ENCODE data around the gene SLC35F3.
"Not testable (repeated sequence)": the region's sequence is repeated elsewhere in the genome, so short reads cannot be mapped to it uniquely, and the experiment has no call there.

The SLC35F3 gene

GRCh38 chr1:233904633-233905415 is at the start of gene SLC35F3:
Gene SLC35F3 (plus strand): TSS chr1:233904676.
- no peak for DNase-seq

GRCh38 chr1:233859446-233859845 is 45.0 kb upstream of the SLC35F3 start:
- DNase-seq, result no peak

- DNase-seq, result no peak
Measured at GRCh38 chr1:233863901-233864545, 40.5 kb upstream of the SLC35F3 start.

GRCh38 chr1:233864578-233864977 is 39.9 kb upstream of the SLC35F3 start:
- DNase-seq, result no peak

GRCh38 chr1:233865216-233865615 is 39.3 kb upstream of the SLC35F3 start:
- no peak for DNase-seq

DNA sequence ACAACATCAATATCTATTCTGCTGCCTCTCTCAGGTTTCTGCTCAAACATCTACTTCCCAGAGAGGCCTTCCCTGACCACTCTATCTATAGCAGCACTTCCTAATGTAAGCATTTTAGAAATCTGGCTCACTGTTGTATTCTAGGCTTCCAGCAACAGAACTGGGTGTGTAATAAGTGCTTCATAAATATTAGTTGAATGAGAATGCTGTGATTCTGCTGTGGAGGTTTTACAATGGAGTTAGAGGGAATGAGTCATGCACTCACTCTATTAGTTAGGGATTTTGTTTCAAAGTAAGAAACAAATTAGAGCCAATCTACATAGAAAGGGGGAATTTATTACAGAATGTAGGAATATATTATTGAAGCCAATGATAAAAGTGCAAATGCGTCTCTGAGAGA is 38.6 kb upstream of the SLC35F3 start:
- no peak for DNase-seq

DNA sequence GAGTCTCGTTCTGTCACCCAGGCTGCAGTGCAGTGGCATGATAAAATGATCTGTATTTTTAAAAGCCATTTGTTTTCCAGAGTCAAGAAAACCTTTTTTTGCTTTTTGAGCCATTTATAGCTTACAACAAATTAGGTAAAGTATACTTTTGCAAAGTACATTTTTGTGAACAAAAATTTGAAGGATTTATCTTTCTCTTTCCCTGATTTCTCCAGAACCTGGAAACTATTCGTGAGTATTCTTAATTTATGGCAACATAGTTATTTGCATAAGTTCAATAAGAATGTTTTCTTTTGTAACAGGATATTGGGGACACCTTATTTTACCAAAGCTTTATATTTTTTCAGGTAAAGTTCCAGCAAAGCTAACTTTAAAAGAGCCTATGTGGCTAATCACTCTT is 37.4 kb upstream of the SLC35F3 start:
- DNase-seq, result no peak

DNA sequence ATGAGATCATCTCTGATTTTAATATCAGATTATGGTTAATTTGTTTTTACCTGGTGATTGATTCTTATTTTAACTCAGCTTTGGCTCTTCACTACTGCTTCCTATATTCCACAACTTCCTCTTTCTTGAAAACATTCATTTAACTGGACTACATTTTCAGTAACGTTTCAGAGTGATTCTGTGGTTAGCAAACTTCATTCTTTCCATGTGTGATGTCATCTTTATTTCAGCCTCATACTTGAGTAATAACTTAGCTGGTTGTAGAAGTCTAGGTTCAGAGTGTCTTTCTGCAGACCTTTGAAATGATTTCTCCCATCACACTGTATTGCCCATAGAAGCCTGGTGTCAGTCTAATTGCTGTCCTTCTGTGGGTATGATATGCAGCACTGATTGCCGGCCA is 36.0 kb upstream of the SLC35F3 start:
- no peak for DNase-seq

DNA sequence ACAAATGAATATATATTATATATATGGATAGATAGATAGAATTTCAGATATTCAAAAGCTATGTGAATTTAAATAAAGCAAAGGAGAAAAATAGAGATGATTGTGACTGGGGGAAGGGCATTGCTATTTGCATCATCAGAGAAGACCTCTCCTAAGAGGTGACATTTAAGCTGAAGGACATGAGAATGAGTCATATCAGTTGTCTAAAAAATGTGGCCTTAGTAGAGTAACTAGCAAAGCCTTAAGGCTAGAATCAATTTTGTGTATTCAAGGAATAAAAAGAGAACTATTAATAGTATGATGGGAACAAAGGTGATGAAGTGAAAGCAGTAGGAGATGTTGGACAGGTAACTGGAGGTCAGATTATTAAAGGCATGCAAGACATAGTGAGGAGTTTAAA is 34.8 kb upstream of the SLC35F3 start:
- DNase-seq, result no peak

DNA sequence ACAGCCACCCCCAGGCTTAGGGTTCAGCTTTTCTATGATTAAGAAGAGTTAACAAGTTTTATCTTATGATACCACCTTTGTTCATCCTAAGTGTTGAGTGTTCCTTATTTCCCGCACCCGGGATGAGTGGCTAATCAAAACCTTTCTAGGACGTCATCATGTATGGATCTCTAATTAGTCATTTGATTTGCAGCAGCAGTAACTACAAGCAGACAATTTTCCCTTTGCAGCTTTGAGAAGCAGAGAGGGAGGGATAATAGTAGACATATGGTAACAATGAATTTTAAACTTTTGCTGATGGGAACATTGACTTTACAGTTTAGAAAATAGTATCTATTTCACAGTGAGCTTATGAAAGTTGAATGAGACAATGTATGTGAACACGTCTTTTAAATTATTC is 30.8 kb upstream of the SLC35F3 start:
- no peak for DNase-seq

- DNase-seq, result no peak
Measured at GRCh38 chr1:233879841-233880240, 24.6 kb upstream of the SLC35F3 start.

- DNase-seq, result no peak
Measured at GRCh38 chr1:233883671-233884070, 20.8 kb upstream of the SLC35F3 start.

DNA sequence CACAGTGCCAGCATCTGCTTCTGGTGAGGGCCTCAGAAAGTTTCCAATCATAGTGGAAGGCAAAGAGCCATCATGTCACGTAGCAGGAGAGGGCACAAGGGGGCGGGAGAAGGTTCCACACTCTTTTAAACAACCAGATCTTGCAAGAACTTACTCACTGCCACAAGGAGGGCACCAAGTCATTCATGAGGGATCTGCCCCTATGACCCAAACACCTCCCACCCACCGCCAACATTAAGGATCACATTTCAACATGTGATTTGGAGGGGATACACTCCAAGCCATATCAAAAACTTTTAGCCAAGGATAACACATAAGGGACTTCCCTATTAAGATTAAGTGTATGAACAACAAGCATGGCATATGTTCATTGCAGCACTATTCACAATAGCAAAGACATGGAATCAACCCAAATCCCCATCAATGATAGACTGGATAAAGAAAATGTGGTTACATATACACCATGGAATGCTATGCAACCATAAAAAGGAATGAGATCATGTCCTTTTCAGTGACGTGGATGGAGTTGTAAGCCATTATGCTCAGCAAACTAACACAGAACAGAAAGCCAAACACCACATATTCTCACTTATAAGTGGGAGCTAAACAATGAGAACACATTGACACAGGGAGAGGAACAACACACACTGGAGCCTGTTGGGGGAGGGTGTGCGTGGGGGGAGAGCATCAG is 19.9 kb upstream of the SLC35F3 start:
- DNase-seq, result no peak

- no peak for DNase-seq
Measured at GRCh38 chr1:233885196-233885920, 19.1 kb upstream of the SLC35F3 start.

GRCh38 chr1:233891151-233891550 is 13.3 kb upstream of the SLC35F3 start:
- DNase-seq, result not testable (repeated sequence)

DNA sequence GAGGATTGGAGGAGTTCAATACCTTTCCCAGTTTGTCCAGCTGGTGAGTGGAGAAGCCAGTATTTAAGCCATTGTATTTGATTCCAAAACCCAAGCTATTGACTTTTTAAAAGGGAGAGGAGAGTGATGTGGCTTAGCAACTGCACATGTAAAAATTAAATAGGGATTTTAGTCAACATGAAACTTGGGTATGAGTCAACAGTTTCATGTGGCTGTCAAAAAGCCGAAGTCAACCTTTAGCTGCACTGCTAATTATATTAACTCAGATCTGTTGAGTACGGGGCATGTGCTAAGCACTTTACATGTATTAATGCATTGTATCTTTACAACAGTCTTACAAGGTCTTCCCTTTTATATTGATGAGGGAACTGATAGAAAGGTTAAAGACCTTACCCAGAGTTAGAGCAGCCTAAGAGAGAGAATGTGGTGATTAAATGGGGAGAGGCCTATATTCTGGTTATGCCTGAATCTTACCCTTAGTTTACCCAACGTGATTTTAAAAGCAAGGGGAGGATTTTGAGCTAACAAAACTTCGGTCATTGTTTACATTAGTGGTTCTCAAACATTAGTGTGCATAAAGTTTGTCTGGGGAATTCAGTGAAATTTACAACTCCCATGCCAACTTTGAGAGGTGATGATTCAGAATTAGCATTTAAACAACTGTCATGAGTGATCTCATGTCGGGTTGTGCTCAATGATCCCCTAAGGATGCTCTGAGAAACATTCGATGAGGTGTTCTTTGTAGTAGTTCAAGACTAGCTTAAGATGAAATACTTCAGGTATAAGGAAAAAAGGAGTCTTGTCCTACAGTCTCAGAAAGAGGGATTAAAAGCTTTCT is 6.9 kb upstream of the SLC35F3 start:
- DNase-seq, result no peak

GRCh38 chr1:233901495-233901894 is 3.0 kb upstream of the SLC35F3 start:
- DNase-seq, result no peak

DNA sequence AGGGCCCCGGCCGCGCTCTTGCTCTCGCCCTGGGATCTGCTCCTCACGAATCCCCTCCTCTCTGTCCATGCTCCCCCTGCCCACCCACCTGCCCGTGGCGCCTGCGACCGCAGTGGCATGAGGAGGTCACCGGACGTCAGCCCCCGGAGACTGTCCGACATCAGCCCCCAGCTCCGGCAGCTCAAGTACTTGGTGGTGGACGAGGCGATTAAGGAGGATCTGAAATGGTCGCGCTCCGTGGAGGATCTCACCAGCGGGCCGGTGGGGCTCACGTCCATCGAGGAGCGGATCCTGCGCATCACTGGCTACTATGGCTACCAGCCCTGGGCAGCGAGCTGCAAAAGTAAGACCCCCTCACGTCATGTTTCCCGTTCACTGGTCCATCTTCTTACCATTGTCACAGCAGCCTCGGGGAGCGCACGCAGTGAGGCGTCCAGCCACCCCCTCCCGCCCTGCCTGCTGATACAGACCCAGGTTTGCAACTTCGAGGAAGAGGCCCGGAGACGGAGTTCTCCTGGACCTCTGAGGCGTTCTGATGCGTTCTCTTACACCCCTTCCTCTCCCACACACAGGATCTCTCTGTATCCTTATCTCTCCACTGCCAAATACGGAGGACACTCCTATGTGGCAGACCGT is 1.1 kb downstream of the SLC35F3 start:
- DNase-seq, result no peak

GRCh38 chr1:233907151-233907550 is 2.7 kb downstream of the SLC35F3 start:
- no peak for DNase-seq

GRCh38 chr1:233908092-233908491 is 3.6 kb downstream of the SLC35F3 start:
- no peak for DNase-seq

DNA sequence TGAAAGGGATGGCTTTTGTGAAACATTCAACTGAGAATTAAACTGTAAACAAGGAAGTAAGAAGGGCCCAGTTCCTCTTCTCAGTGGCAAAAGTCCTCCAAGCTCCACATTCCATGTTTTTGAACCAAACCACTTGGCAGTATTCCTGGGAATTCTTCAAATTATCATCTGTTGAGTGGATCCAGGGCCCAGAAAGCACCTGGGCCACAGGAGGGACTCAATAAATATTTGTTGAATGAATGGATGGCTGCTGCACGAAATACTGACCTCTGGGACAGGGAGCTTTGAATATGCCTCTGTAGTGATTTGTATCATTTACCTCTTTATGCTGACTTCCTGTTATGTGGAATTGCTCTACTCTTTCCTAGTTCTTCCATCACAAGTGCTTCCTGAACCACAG is 4.7 kb downstream of the SLC35F3 start:
- DNase-seq, result no peak

DNA sequence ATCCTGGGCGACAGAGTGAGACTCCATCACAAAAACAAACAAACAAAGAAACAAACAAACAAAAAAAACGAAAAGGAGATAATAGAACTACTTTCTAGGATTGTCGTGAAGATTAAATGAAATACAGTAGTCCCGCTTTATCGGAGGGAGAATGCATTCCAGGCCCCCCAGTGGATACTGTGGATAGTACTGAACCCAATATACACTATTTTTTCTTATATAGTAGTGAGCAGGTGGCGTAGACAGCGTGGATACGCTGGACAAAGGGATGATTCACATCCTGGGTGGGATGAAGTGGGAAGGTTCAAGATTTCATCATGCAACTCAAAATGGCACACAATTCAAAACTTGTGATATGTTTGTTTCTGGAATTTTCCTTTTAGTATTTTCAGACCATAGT is 8.0 kb downstream of the SLC35F3 start:
- DNase-seq, result no peak

Measured in activated CD8-positive, alpha-beta memory T cell treated with anti-CD3 and anti-CD28 coated beads, Interleukin-2, amount 50 U/mL, for 4 hours (primary cell).